ENCODE measurements around the gene HDAC9.

Gene HDAC9

GRCh38 chr7:18573410-18574234 is 78.1 kb downstream of the HDAC9 start:
- H3K27ac ChIP-seq = no peak overlapping the region
- TF ChIP-seq CTCF (IDR thresholded peaks at IDR 0.05) (no peak), ZFX (IDR thresholded peaks at IDR 0.05; ENCODE audit: borderline replicate concordance) (no peak)

GRCh38 chr7:18574235-18574540 is 78.6 kb downstream of the HDAC9 start:
- H3K27ac ChIP-seq = no peak overlapping the region
- TF ChIP-seq CTCF (IDR thresholded peaks at IDR 0.05) (no peak), ZFX (IDR thresholded peaks at IDR 0.05; ENCODE audit: borderline replicate concordance) (no peak)

GRCh38 chr7:18574676-18575075 is 79.1 kb downstream of the HDAC9 start:
- no peak overlapping the region for H3K27ac ChIP-seq
- no peak for TF ChIP-seq ZFX (IDR thresholded peaks at IDR 0.05; ENCODE audit: borderline replicate concordance)
- no peak for TF ChIP-seq CTCF (IDR thresholded peaks at IDR 0.05)

DNA sequence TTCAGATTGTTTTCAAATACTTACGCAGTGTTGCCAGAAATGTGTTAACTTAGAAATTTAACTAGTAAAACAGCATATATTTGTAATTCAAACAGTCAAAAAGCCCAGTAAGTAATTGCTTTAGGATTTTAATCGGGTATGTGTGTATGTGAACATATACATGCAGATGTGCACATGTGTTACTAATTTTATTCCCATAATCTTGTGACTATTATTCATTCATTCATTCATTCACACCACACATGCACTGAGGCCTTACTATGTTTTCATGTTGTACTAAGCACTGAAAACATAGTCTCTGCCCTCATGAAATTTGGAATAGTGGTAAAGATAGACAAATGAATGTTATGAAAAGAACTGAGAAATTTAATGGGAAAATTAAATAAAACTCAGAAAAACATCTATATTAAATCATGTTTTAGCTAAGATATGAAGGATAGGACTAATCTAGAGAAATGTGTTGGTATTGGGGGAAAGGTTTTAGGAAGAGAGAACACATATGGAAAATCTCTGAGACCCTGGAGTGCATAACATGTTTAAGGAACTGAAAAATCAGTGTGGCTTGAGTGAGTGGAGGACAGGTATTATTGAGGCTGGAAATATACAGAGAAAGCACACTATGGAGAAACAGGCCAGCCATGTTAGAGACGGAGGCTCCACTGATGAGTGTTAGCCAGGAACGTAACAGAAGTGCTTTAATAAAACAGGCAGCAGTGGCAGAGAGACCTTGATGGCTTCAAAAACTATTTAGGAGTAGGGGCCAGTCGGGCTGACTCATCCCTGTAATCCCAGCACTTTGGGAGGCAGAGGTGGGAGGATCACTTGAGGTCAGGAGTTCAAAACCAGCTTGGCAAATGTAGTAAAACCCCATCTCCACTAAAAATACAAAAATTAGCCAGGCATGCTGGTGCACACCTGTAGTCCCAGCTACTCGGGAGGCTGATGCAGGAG is 80.3 kb downstream of the HDAC9 start:
- TF ChIP-seq ZFX (IDR thresholded peaks at IDR 0.05; ENCODE audit: borderline replicate concordance) (no peak), CTCF (IDR thresholded peaks at IDR 0.05) (no peak)
- no peak overlapping the region for H3K27ac ChIP-seq

DNA sequence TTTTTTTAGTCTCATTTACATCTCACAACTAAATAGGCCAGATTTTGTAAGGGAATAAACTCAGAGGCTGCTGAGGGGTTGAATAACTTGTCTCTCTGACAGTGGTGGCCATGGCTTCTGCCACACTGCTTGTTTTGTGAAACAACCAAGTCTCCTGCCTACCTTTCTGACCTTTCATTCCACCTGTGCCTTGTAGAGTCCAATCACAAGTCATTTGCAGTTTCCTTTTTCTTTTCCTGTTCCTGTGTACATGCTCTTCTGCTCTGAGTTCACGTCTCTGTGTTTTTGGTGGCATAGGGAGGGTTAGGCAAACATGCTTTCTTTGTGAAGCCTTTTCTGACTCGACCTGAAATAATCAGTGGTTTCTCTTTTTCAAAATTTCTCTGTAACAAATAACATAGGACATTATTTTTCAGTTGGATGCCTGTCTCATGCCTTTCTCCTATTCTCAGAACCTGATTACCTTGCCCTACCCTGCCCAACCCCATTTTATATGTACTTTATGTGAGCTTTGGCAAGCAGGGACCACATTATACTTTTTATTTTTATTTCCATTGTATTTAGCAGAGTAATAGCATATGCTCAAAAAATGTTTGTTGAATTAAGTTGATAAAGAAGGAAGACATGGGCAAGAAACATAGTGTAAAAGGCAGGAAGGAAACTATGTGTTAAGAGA is 81.7 kb downstream of the HDAC9 start:
- H3K27ac ChIP-seq = no peak overlapping the region

DNA sequence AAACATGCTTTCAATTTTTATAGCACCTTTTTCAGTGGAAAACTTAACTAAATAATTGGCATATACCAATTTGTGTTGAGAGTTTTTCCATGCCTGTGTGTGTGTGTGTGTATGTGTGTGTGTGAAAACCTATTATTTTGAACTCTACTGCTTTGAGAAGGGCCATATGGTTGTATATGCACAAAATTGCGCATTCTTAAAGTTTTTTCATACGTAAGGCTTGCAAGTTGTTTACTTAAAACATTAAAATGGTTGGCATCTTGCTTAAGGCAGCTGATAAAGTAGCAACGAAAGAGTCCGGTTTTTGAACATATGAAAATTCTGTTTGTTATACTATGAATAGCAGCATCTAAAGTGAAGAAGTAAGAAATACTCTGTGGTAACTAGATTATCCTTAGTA is 84.1 kb downstream of the HDAC9 start:
- H3K27ac ChIP-seq = no peak overlapping the region
- TF ChIP-seq ZFX (IDR thresholded peaks at IDR 0.05; ENCODE audit: borderline replicate concordance) (no peak), CTCF (IDR thresholded peaks at IDR 0.05) (no peak)

More for the DNA sequence above, 81.7 kb downstream of the HDAC9 start:
- TF ChIP-seq ZFX (IDR thresholded peaks at IDR 0.05; ENCODE audit: borderline replicate concordance) (no peak), CTCF (IDR thresholded peaks at IDR 0.05) (no peak)

All from 22Rv1 (cell line).